Measurements from ENCODE around the gene PPP1R9B. TPM values are rescaled to one million over a fixed set of nuclear protein-coding genes. Genes with fewer than 3 reads are reported as not detected.

The PPP1R9B gene
- total and polyA plus RNA-seq, 4 experiments from 2014 or later = 0.48 to 99.7 (median 49.9) TPM

- H3K36me3 ChIP-seq (ENCODE audit: insufficient read depth, low read length) = no peaks in the 10 kb centered on the region
- intact Hi-C loops (cut with micrococcal nuclease) = loop anchor here (1.0 kb wide), 2 partner anchors 10 to 56 kb away; partner anchors contain the start of gene PDK2
- H3K4me1 ChIP-seq (ENCODE audit: insufficient read depth, low read length) = peaks cover 50% of the 10 kb centered on the region
- Mint-ChIP-seq H3K36me3 (peaks cover 0 to 26% of the 10 kb centered on the region in 2 donors), H3K4me3 (peak overlapping the region; percentile 85 to 94 (median 89)), H3K4me1 (peaks cover 20 to 54% (median 37%) of the 10 kb centered on the region in 4 donors), H3K27me3 (no peaks in the 10 kb centered on the region), H3K27ac (peak overlapping the region; percentile 86 to 98 (median 91)), H3K9me3 (peaks cover 0 to 1% (median 0%) of the 10 kb centered on the region in 8 donors)
- H3K27ac ChIP-seq (ENCODE audit: low read depth, low read length) = peak overlapping the region; percentile 79
- ChIA-PET CTCF (ENCODE audit: partially characterized antibody) (interaction anchor here (1.0 to 6.4 kb wide), 11 partner anchors 8 to 59 kb away, joined by 3 to 72 read pairs (median 6); partner anchors contain the start of genes PDK2 and SAMD14), POLR2A (ENCODE audit: partially characterized antibody) (interaction anchor here (0.6 to 9.0 kb wide), 19 partner anchors 8 to 960 kb away, joined by 3 to 102 read pairs (median 3); partner anchors contain the start of genes PDK2, SAMD14, SGCA and SPOP)
- H3K4me3 ChIP-seq (ENCODE audit: low read length in 2 of 2) = peak overlapping the region; percentile 76 to 93
- peak; percentile 82 to 91 (median 84) for DNase-seq
- H3K27me3 ChIP-seq (ENCODE audit: insufficient read depth, low read length) = no peaks in the 10 kb centered on the region
- H3K9me3 ChIP-seq (ENCODE audit: control insufficient read depth in 1 of 2, low read length in 2 of 2) = no peaks in the 10 kb centered on the region
Measured at GRCh38 chr17:50151041-50151936, 812 bp upstream of the PPP1R9B start.

- Histone ChIP-seq H3K27ac (ENCODE audit: low read depth, low read length) (peak overlapping the region; percentile 79), H3K4me1 (ENCODE audit: insufficient read depth, low read length) (peaks cover 60% of the 10 kb centered on the region), H3K36me3 (ENCODE audit: insufficient read depth, low read length) (peaks cover 9% of the 10 kb centered on the region), H3K4me3 (ENCODE audit: low read length in 2 of 2) (peak overlapping the region in 1 of 2 donors; percentile 76), H3K9me3 (ENCODE audit: control insufficient read depth in 1 of 2, low read length in 2 of 2) (no peaks in the 10 kb centered on the region), H3K27me3 (ENCODE audit: insufficient read depth, low read length) (no peaks in the 10 kb centered on the region)
- intact Hi-C loops (cut with micrococcal nuclease) = no loop called here
- peaks cover 0 to 1% (median 0%) of the 10 kb centered on the region in 8 donors for H3K9me3 Mint-ChIP-seq
- peak overlapping the region; percentile 42 to 93 (median 77) for H3K27ac Mint-ChIP-seq
- H3K36me3 Mint-ChIP-seq = peaks cover under 1 to 37% of the 10 kb centered on the region in 2 donors
- H3K27me3 Mint-ChIP-seq = no peaks in the 10 kb centered on the region
- POLR2A ChIA-PET (ENCODE audit: partially characterized antibody) = interaction anchor here (0.8 to 9.0 kb wide), 10 partner anchors 9 to 559 kb away, joined by 3 to 102 read pairs (median 10); partner anchors contain the start of genes PDK2 and SAMD14
- H3K4me1 Mint-ChIP-seq = peaks cover 29 to 66% (median 46%) of the 10 kb centered on the region in 4 donors
- CTCF ChIA-PET (ENCODE audit: partially characterized antibody) = interaction anchor here (1.0 to 6.4 kb wide), 5 partner anchors 8 to 56 kb away, joined by 4 to 72 read pairs (median 5); no protein-coding TSS in a partner anchor
- peak overlapping the region; percentile 87 to 99 (median 93) for H3K4me3 Mint-ChIP-seq
- DNase-seq = peak in 4 of 5 donors; percentile 56 to 66 (median 62)
Measured at GRCh38 chr17:50149417-50150353, 792 bp downstream of the PPP1R9B start.

DNA sequence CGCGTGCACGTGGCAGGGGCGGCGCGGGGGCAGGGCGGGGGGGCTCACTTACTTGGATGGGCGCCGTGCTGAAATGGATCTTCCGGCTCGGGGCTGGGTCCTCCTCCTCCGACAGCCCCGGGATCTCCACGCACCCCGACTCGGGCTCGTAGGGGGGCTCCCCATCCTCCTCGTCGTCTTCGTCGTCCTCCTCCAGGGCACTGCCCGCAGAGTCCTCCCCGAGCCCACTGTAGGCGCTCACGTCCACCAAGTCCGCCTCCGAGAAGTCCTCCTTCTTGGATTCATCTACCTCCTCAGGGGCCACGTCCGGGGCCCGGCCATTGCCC, 1.4 kb downstream of the PPP1R9B start:
- H3K4me1 Mint-ChIP-seq = peaks cover 33 to 66% (median 49%) of the 10 kb centered on the region in 4 donors

DNA sequence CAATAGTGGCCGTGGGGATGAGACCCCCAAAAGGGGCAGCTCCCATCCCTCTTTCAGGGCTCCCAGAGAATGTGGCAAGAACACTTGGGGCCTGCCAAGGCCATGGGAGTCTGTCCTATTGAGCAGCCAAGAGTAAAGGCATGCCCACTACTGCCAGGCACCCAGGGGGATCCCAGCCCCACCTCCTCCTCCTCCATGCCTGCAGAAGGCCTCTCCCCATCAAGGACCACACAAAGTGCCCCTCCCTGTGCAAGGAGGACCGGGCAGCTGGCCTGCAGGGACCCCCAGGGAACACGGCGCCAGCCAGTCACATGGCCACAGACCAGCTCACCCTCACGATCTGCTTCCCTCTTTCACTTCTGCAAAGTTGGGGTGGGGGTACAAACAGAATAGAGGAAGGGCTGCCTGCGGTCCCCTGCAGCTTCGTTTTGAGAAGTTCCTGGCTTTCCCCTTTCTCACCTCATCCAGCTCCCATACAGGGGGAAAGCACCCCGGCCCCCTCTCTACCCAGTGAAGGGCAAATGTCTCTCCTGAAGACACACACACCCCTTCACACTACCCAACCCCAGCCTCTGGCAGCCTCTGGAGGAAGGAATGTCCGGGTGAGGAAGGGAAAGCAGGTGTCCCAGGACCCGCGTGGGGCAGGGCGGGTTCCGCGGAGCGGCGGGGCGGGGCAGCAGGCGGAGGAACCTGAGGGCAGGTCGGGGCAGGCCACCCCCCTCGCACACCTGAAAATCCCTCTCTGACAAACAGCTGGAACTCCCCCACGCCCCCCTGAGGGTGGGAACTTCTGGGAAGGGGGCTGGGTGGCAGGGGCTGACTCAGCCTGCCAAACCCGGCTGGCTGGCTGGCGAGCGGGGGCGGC, 2.0 kb downstream of the PPP1R9B start:
- H3K36me3 ChIP-seq (ENCODE audit: insufficient read depth, low read length) = peaks cover 22% of the 10 kb centered on the region
- peak overlapping the region; percentile 92 to 99 (median 96) for H3K4me3 Mint-ChIP-seq
- H3K4me1 Mint-ChIP-seq = peaks cover 36 to 70% (median 52%) of the 10 kb centered on the region in 4 donors
- peak overlapping the region; percentile 79 for H3K27ac ChIP-seq (ENCODE audit: low read depth, low read length)
- peaks cover 8 to 49% of the 10 kb centered on the region in 2 donors for H3K36me3 Mint-ChIP-seq
- CTCF ChIA-PET (ENCODE audit: partially characterized antibody) = interaction anchor here (0.7 to 6.4 kb wide), 9 partner anchors 9 to 55 kb away, joined by 3 to 72 read pairs (median 4); no protein-coding TSS in a partner anchor
- H3K9me3 ChIP-seq (ENCODE audit: control insufficient read depth in 1 of 2, low read length in 2 of 2) = no peaks in the 10 kb centered on the region
- H3K4me1 ChIP-seq (ENCODE audit: insufficient read depth, low read length) = peaks cover 64% of the 10 kb centered on the region
- POLR2A ChIA-PET (ENCODE audit: partially characterized antibody) = interaction anchor here (0.9 to 9.0 kb wide), 8 partner anchors 8 to 53 kb away, joined by 3 to 102 read pairs (median 10); partner anchors contain the start of gene PDK2
- intact Hi-C loops (cut with micrococcal nuclease) = loop anchor here (1.0 kb wide), 1 partner anchor 8 kb away; no protein-coding TSS in a partner anchor
- DNase-seq = peak; percentile 36 to 89 (median 49)
- H3K9me3 Mint-ChIP-seq = peaks cover 0 to 1% (median 0%) of the 10 kb centered on the region in 8 donors
- no peaks in the 10 kb centered on the region for H3K27me3 ChIP-seq (ENCODE audit: insufficient read depth, low read length)
- H3K4me3 ChIP-seq (ENCODE audit: low read length in 2 of 2) = peak overlapping the region; percentile 76 to 84
- H3K27ac Mint-ChIP-seq = peak overlapping the region; percentile 82 to 96 (median 93)
- no peaks in the 10 kb centered on the region for H3K27me3 Mint-ChIP-seq

More for the DNA sequence above, 1.4 kb downstream of the PPP1R9B start:
- no peaks in the 10 kb centered on the region for H3K27me3 Mint-ChIP-seq
- Histone ChIP-seq H3K9me3 (ENCODE audit: control insufficient read depth in 1 of 2, low read length in 2 of 2) (no peaks in the 10 kb centered on the region), H3K27ac (ENCODE audit: low read depth, low read length) (peak overlapping the region; percentile 79), H3K4me1 (ENCODE audit: insufficient read depth, low read length) (peaks cover 60% of the 10 kb centered on the region), H3K27me3 (ENCODE audit: insufficient read depth, low read length) (no peaks in the 10 kb centered on the region), H3K4me3 (ENCODE audit: low read length in 2 of 2) (peak overlapping the region in 1 of 2 donors; percentile 76), H3K36me3 (ENCODE audit: insufficient read depth, low read length) (peaks cover 16% of the 10 kb centered on the region)
- peak overlapping the region; percentile 64 to 93 (median 77) for H3K27ac Mint-ChIP-seq
- intact Hi-C loops (cut with micrococcal nuclease) = no loop called here
- H3K36me3 Mint-ChIP-seq = peaks cover 7 to 43% of the 10 kb centered on the region in 2 donors
- peak overlapping the region; percentile 87 to 99 (median 93) for H3K4me3 Mint-ChIP-seq
- POLR2A ChIA-PET (ENCODE audit: partially characterized antibody) = interaction anchor here (1.0 to 9.0 kb wide), 6 partner anchors 9 to 53 kb away, joined by 4 to 102 read pairs (median 20); partner anchors contain the start of gene PDK2
- no peak for DNase-seq
- CTCF ChIA-PET (ENCODE audit: partially characterized antibody) = interaction anchor here (1.1 to 6.4 kb wide), 5 partner anchors 9 to 20 kb away, joined by 4 to 72 read pairs (median 36); no protein-coding TSS in a partner anchor
- H3K9me3 Mint-ChIP-seq = peaks cover 0 to 1% (median 0%) of the 10 kb centered on the region in 8 donors

GRCh38 chr17:50147841-50148225, 2.6 kb downstream of the PPP1R9B start:
- Mint-ChIP-seq H3K4me1 (peaks cover 40 to 77% (median 56%) of the 10 kb centered on the region in 4 donors), H3K4me3 (peak overlapping the region; percentile 92 to 99 (median 96)), H3K36me3 (peaks cover 11 to 55% of the 10 kb centered on the region in 2 donors), H3K27me3 (no peaks in the 10 kb centered on the region), H3K27ac (peak overlapping the region; percentile 73 to 96 (median 93)), H3K9me3 (peaks cover 0 to 1% (median 0%) of the 10 kb centered on the region in 8 donors)
- intact Hi-C loops (cut with micrococcal nuclease) = loop anchor here (1.0 kb wide), 1 partner anchor 8 kb away; no protein-coding TSS in a partner anchor
- no peak for DNase-seq
- ChIA-PET POLR2A (ENCODE audit: partially characterized antibody) (interaction anchor here (0.9 to 9.0 kb wide), 7 partner anchors 8 to 52 kb away, joined by 3 to 102 read pairs (median 13); partner anchors contain the start of gene PDK2), CTCF (ENCODE audit: partially characterized antibody) (interaction anchor here (0.7 to 6.4 kb wide), 8 partner anchors 8 to 54 kb away, joined by 3 to 72 read pairs (median 4); no protein-coding TSS in a partner anchor)
- peaks cover 22% of the 10 kb centered on the region for H3K36me3 ChIP-seq (ENCODE audit: insufficient read depth, low read length)
- peak overlapping the region; percentile 79 for H3K27ac ChIP-seq (ENCODE audit: low read depth, low read length)
- peaks cover 70% of the 10 kb centered on the region for H3K4me1 ChIP-seq (ENCODE audit: insufficient read depth, low read length)
- H3K9me3 ChIP-seq (ENCODE audit: control insufficient read depth in 1 of 2, low read length in 2 of 2) = no peaks in the 10 kb centered on the region
- peak overlapping the region; percentile 76 to 84 for H3K4me3 ChIP-seq (ENCODE audit: low read length in 2 of 2)
- no peaks in the 10 kb centered on the region for H3K27me3 ChIP-seq (ENCODE audit: insufficient read depth, low read length)

Measured in CD4-positive, alpha-beta memory T cell (primary cell).